GM10266 (cell line): ENCODE results near the gene NMU.

Experiments used
- DNase-seq: peaks from one replicate; pipeline ENCODE4 v3.0.0; 2012; ENCODE audit errors: extremely low spot score
- TF ChIP-seq, protein P1 (sequence below): IDR thresholded peaks from 2 replicates; pipeline ENCODE4 v1.5.1; 2012; ENCODE audit warnings: mild to moderate bottlenecking, low read depth; ENCODE audit not compliant: control insufficient read depth, insufficient read depth; ENCODE audit errors: missing control alignments

NMU gene

GRCh38 chr4:55671667-55672066 lies 35.6 kb upstream of the NMU start:
- DNase-seq, result no peak
- TF ChIP-seq, protein P1, sequence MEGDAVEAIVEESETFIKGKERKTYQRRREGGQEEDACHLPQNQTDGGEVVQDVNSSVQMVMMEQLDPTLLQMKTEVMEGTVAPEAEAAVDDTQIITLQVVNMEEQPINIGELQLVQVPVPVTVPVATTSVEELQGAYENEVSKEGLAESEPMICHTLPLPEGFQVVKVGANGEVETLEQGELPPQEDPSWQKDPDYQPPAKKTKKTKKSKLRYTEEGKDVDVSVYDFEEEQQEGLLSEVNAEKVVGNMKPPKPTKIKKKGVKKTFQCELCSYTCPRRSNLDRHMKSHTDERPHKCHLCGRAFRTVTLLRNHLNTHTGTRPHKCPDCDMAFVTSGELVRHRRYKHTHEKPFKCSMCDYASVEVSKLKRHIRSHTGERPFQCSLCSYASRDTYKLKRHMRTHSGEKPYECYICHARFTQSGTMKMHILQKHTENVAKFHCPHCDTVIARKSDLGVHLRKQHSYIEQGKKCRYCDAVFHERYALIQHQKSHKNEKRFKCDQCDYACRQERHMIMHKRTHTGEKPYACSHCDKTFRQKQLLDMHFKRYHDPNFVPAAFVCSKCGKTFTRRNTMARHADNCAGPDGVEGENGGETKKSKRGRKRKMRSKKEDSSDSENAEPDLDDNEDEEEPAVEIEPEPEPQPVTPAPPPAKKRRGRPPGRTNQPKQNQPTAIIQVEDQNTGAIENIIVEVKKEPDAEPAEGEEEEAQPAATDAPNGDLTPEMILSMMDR, result no peak

- DNase-seq, result no peak
- TF ChIP-seq, protein P1, result no peak
Measured at GRCh38 chr4:55670695-55671094, 34.6 kb upstream of the NMU start.

DNA sequence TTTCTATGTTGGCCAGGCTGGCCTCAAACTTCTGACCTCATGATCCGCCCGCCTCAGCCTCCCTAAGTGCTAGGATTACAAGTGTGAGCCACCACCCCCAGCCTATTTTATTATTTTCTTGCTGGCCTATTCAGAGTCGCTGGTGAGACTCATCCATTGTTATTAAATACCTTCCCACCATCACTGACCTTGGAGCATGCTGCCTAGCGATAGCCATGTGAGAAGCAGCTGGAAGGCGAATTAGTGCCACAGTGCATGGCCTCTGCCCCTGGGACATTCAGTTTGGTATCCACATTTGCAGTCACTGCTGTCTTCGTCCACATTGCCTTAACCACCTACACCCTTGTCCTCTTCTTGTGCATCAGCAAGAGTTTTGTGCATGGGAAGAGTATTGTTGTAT lies 32.4 kb upstream of the NMU start:
- TF ChIP-seq, protein P1, result no peak
- no peak for DNase-seq

GRCh38 chr4:55666535-55666934 lies 30.4 kb upstream of the NMU start:
- no peak for DNase-seq
- TF ChIP-seq, protein P1, result no peak

DNA sequence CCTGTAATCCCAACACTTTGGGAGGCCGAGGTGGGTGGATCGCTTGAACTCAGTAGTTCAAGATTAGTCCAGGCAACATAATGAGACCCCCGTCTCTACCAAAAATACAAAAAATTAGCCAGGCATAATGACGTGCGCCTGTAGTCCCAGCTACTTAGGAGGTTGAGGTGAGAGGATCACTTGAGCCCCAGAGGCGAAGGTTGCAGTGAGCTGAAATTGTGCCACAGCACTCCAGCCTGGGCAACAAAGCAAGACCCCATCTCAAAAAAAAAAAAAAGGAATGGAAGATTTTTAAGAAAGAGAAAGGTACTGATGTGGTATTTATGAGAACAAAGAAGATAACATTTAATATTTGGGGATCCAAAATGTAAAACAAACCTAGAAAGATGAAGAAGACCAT lies 27.0 kb upstream of the NMU start:
- no peak for DNase-seq
- TF ChIP-seq, protein P1, result no peak

- TF ChIP-seq, protein P1, result no peak
- no peak for DNase-seq
Measured at GRCh38 chr4:55661398-55662056, 25.4 kb upstream of the NMU start.

GRCh38 chr4:55658657-55659056 lies 22.6 kb upstream of the NMU start:
- no peak for DNase-seq
- TF ChIP-seq, protein P1, result no peak
